SU-DHL-6 (cell line): ENCODE measurements around the gene IFITM2.

Experiments
- EZH2phosphoT487 ChIP-seq: fragments of 200-600 bp; sonication (generic), shearing (Covaris generic); conservative IDR thresholded peaks from 2 replicates; pipeline ENCODE4 v1.6.1; 2018; ENCODE audit warnings: mild to moderate bottlenecking, antibody characterized with exemption, low read length, moderate library complexity, mixed read lengths
- TF ChIP-seq, protein P1 (sequence below): fragments of 200-600 bp; sonication (generic); IDR thresholded peaks from one replicate; pipeline ENCODE4 v1.5.1; 2017; ENCODE audit warnings: antibody characterized with exemption, mild to moderate bottlenecking, low read length, moderate library complexity; ENCODE audit not compliant: insufficient read depth, poor library complexity, severe bottlenecking

DNA sequence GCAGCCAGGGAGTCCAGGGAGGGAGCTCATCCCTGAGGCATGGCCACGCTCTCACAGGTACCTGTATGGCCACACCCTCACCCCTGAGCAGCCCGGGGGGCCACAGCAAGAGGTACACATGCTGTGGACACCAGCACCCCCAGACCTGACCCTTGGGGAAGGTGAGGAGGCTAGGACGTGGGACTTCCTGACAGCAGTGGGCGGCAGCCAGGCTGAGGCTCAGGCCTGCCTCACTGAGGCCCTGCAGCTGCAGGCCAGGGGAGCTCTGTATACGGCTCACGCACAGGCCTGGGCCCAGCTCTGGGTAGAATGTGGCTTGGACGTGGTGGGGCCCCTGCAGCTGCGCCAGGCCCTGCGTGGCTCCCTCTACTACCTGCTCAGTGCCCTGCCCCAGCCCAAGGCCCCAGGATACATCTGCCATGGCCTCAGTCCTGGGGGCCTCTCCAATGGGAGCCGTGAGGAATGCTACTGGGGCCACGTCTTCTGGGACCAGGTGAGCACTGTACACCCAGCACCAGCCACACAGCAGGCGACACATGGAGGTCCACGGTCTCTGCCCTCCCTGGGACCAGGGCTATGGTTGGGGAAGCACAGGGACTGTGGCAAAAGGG lies 16.9 kb upstream of the IFITM2 start:
- TF ChIP-seq, protein P1, sequence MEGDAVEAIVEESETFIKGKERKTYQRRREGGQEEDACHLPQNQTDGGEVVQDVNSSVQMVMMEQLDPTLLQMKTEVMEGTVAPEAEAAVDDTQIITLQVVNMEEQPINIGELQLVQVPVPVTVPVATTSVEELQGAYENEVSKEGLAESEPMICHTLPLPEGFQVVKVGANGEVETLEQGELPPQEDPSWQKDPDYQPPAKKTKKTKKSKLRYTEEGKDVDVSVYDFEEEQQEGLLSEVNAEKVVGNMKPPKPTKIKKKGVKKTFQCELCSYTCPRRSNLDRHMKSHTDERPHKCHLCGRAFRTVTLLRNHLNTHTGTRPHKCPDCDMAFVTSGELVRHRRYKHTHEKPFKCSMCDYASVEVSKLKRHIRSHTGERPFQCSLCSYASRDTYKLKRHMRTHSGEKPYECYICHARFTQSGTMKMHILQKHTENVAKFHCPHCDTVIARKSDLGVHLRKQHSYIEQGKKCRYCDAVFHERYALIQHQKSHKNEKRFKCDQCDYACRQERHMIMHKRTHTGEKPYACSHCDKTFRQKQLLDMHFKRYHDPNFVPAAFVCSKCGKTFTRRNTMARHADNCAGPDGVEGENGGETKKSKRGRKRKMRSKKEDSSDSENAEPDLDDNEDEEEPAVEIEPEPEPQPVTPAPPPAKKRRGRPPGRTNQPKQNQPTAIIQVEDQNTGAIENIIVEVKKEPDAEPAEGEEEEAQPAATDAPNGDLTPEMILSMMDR = no peak
- no peak for TF ChIP-seq EZH2phosphoT487
